Heart left ventricle (tissue), 16 donors: ENCODE data around the gene COMMD1. TPM values are rescaled to one million over a fixed set of nuclear protein-coding genes. Genes with fewer than 3 reads are reported as not detected.

Source experiments
- ATAC-seq, 4 donors: fragments of 200-7000 bp; cut with Tn5 transposase; one replicate each; pipeline ENCODE4 v1.9.1; 2020 to 2022; ENCODE audit warnings: moderate library complexity in 4 of 4, mild to moderate bottlenecking in 3 of 4, moderate number of reproducible peaks in 1 of 4
- DNase-seq, 5 donors: peaks; one replicate each; pipeline ENCODE4 v3.0.0-alpha.2; 2020
- H3K27ac ChIP-seq, 12 donors: fragments of 200-600 bp; sonication (generic) in 4 of 12; one replicate each; pipeline versions ENCODE4 v1.5.0 to v1.8.0; 2016 to 2022; ENCODE audit warnings: mild to moderate bottlenecking in 2 of 12
- H3K27me3 ChIP-seq, 9 donors: fragments of 200-600 bp; sonication (generic) in 2 of 9; one replicate each; pipeline versions ENCODE4 v1.5.1 to v1.8.0; 2016 to 2022; ENCODE audit warnings: mild to moderate bottlenecking in 3 of 9
- H3K36me3 ChIP-seq, 9 donors: fragments of 200-600 bp; sonication (generic) in 2 of 9; one replicate each; pipeline versions ENCODE4 v1.5.0 to v1.8.0; 2018 to 2022; ENCODE audit warnings: mild to moderate bottlenecking in 2 of 9
- H3K4me1 ChIP-seq, 12 donors: fragments of 200-600 bp; sonication (generic) in 4 of 12; one replicate each; pipeline versions ENCODE4 v1.5.0 to v1.8.0; 2016 to 2022; ENCODE audit warnings: mild to moderate bottlenecking in 3 of 12
- H3K4me3 ChIP-seq, 12 donors: fragments of 200-600 bp; sonication (generic) in 4 of 12; one replicate each; pipeline versions ENCODE4 v1.5.0 to v1.8.0; 2017 to 2022; ENCODE audit warnings: mild to moderate bottlenecking in 9 of 12, moderate library complexity in 4 of 12
- H3K9me3 ChIP-seq, 12 donors: fragments of 200-600 bp; sonication (generic) in 4 of 12; one replicate each; pipeline versions ENCODE4 v1.5.0 to v1.8.0; 2016 to 2022; ENCODE audit warnings: mild to moderate bottlenecking in 1 of 12
- POLR2A ChIP-seq, 2 donors: fragments of 450-650 bp; IDR thresholded peaks; one replicate each; pipeline ENCODE4 v1.6.1; 2017; ENCODE audit warnings: antibody characterized with exemption in 2 of 2, mild to moderate bottlenecking in 2 of 2, moderate library complexity in 2 of 2
- WGBS, 4 donors: extraction: QIAGEN DNeasy Blood & Tissue Kit in 2 of 4; methylation state at CpG; one replicate each; pipeline versions ENCODE4 v1.1.5 to v1.1.7; 2013 to 2018; 5-methylcytosine and 5-hydroxymethylcytosine counted together
- intact Hi-C, 10 donors: fragments of 100-400 bp; cut with DNase I; formaldehyde crosslinking; loops; one replicate each; pipeline versions ENCODE4 v1.11.1 to v1.14.2; 2022
- polyA plus RNA-seq, 2 donors: library from polyadenylated mRNA; stranded (reverse); fragments of 200-250 nt; gene quantifications; one replicate each; pipeline ENCODE4 v1.2.3, GENCODE V29; 2013
- total RNA-seq, 9 donors: library from RNA; depleted of rRNA in 2 of 9; stranded (reverse); fragments of >200 nt in 2 of 9; fragmentation: NEBNext Ultra II Directional in 3 of 9; extraction: Animal tissue kit (Norgen Biotek cat#: 25700) in 3 of 9; gene quantifications; one replicate each; pipeline versions ENCODE4 v1.1.0 to v1.2.4, GENCODE V29; 2016 to 2023
- TF ChIP-seq, protein P1 (sequence below), 12 donors: fragments of 200-600 bp; sonication (generic) in 4 of 12; IDR thresholded peaks; one replicate each; pipeline versions ENCODE4 v1.5.0 to v1.8.0; 2018 to 2022; ENCODE audit warnings: antibody characterized with exemption in 12 of 12, mild to moderate bottlenecking in 5 of 12
- donor health status: ischemic (EF 13 %, LVEDD 7.1; RV severe dilation, severe dysfunction).
- donor health status: healthy with polysubstance abuse.
- donor health status: DM: no; HTN: yes; CAD: no.
- donor health status: DM: no; HTN: no; CAD: no.
- donor health status: ischemic (EF 25% LVEDD 6.9; RV normal size, moderate dysfunction).
- donor health status: ischemic (EF 25% LVEDD 5.7; RV mildly dilated, moderate dysfunction).
- donor health status: healthy.
- donor health status: DM: yes; HTN: yes; CAD: no.
- donor health status: ischemic (EF 35%, LVEDD 5.7; RV mildly dilated, moderate dysfunction).
- donor health status: nonischemic (EF 11% LVEDD 7.7; RV severe dilation, severe dysfunction).
- donor health status: DM: yes; HTN: yes; CAD: no.
- donor health status: PGD.
- donor health status: ischemic (EF 29% LVEDD 5.4; RV normal size, mild dysfunction).
- donor health status: nonischemic (EF 23%, LVEDD 6.1; RV moderate dilation, normal function).

COMMD1 gene
- total and polyA plus RNA-seq, 11 donors: 50.1 to 99.5 (median 69.3) TPM

DNA sequence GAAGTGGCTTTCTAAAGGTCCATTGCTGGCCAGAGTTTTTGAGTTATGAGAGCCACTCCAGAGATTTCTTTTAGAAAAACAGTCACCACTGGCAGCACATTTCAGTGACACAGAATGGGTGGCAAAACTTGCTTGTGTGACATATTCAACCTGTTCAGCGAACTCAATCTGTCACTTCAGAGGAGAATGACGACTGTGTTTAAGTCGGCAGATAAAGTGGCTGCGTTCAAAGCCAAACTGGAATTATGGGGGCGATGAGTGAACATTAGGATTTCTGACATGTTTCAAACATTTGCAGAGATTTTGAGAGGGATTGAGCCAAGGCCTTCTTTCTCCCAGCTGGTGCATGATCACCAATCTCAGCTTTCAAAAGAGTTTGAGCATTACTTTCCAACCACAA lies 150.9 kb downstream of the COMMD1 start:
- ATAC-seq: no peak
- 71 to 82% (median 76%) methylated on average over 5 of the region's 5 CpGs for WGBS, 4 donors
- H3K27me3 ChIP-seq: no peaks in the 10 kb centered on the region
- intact Hi-C loops: no loop called here
- peaks cover 0 to 14% (median 0%) of the 10 kb centered on the region in 12 donors for H3K9me3 ChIP-seq
- no peak overlapping the region for H3K27ac ChIP-seq
- no peaks in the 10 kb centered on the region for H3K36me3 ChIP-seq
- peaks cover 0 to 12% (median under 1%) of the 10 kb centered on the region in 12 donors for H3K4me1 ChIP-seq
- TF ChIP-seq POLR2A (IDR thresholded peaks at IDR 0.05): no peak
- TF ChIP-seq, protein P1, sequence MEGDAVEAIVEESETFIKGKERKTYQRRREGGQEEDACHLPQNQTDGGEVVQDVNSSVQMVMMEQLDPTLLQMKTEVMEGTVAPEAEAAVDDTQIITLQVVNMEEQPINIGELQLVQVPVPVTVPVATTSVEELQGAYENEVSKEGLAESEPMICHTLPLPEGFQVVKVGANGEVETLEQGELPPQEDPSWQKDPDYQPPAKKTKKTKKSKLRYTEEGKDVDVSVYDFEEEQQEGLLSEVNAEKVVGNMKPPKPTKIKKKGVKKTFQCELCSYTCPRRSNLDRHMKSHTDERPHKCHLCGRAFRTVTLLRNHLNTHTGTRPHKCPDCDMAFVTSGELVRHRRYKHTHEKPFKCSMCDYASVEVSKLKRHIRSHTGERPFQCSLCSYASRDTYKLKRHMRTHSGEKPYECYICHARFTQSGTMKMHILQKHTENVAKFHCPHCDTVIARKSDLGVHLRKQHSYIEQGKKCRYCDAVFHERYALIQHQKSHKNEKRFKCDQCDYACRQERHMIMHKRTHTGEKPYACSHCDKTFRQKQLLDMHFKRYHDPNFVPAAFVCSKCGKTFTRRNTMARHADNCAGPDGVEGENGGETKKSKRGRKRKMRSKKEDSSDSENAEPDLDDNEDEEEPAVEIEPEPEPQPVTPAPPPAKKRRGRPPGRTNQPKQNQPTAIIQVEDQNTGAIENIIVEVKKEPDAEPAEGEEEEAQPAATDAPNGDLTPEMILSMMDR (IDR thresholded peaks at IDR 0.05): no peak
- no peak for DNase-seq
- H3K4me3 ChIP-seq: no peak overlapping the region

DNA sequence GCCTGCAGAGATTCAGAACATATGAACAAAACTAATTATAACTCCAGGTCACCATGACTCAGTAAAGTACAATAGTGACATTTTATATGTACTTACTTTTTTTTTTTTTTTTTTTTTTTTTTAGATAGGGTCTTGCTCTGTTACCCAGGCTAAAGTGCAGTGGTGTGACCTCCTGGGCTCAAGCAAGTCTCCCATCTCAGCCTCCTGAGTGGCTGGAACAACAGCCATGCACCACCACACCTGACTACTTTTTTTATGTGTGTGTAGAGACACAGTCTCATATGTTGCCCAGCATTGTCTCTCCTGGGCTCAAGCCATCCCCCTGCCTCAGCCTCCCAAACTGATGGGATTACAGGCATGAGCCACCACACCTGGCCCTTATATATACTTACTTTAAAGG lies 159.8 kb downstream of the COMMD1 start:
- TF ChIP-seq, protein P1 (IDR thresholded peaks at IDR 0.05): no peak
- TF ChIP-seq POLR2A (IDR thresholded peaks at IDR 0.05): no peak
- no peaks in the 10 kb centered on the region for H3K4me1 ChIP-seq
- H3K27ac ChIP-seq: no peak overlapping the region
- no peaks in the 10 kb centered on the region for H3K36me3 ChIP-seq
- DNase-seq (no peak), ATAC-seq (no peak)
- H3K9me3 ChIP-seq: peaks cover 0 to 10% (median 0%) of the 10 kb centered on the region in 12 donors
- intact Hi-C loops: no loop called here
- no peaks in the 10 kb centered on the region for H3K27me3 ChIP-seq
- H3K4me3 ChIP-seq: no peak overlapping the region

DNA sequence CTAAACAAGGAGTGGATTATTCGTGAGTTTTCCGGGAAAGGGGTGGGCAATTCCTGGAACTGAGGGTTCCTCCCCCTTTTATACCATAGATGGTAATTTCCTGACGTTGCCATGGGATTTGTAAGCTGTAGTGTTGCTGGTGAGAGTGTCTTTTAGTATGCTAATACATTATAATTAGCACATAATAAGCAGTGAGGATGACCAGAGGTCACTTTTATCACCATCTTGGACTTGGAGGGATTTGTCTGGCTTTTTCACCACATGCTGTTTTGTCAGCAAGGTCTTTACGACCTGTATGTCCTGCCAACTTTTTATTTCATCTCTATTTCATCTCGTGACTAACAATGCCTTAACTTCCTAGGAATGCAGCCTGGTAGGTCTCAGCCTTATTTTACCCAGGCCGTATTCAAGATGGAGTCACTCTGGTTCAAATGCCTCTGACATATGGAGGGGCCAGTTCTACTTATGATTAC lies 165.7 kb downstream of the COMMD1 start:
- TF ChIP-seq, protein P1 (IDR thresholded peaks at IDR 0.05): no peak
- TF ChIP-seq POLR2A (IDR thresholded peaks at IDR 0.05): no peak
- Histone ChIP-seq H3K27me3 (no peaks in the 10 kb centered on the region), H3K27ac (no peak overlapping the region), H3K9me3 (peaks cover 0 to 16% (median 6%) of the 10 kb centered on the region in 12 donors), H3K4me3 (no peak overlapping the region), H3K4me1 (peaks cover 0 to 3% (median 0%) of the 10 kb centered on the region in 12 donors), H3K36me3 (peaks cover 0 to 7% (median 0%) of the 10 kb centered on the region in 9 donors)
- WGBS, 4 donors: 79 to 84% (median 84%) methylated on average over 6 of the region's 6 CpGs
- intact Hi-C loops: no loop called here
- DNase-seq (no peak), ATAC-seq (no peak)

DNA sequence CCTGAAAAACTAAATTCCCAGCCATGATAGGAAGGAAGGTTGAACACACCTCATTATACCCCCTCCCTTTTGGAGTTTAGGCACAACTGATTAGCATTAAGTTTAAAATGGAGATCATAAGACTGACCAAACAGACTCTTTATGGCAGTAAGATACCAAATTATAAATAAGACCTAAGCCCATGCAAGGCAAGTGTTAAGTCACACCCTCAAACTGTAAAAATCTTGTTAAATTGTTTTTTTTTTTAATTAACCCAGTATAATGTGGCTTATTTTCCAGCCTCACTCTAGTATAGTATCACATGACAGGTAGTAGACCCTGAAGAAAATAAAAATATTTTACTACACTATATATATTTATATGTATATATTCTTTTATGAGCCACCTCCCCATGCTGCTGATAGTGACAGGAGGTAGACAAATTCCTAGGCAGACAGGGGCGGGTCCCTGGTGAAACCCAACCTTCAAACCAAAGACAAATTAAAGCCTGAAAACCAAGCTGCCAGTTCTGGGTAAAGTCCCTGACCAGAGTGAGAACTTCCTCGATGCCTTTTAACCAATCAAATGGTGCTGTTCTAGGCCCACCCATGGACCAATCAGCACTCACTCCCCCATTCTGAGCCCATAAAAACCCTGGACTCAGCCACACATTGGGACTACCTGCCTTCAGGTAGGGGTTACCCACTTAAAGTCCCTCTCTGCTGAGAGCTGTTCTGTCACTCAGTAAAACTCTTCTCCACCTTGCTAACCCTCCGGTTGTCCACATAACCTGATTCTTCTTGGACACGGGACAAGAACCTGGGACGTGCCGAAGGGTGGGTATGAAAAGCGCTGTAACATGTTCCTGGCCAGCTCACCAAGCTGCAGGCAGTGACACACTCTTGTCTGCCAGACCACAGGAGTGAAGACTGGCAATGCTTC lies 166.5 kb downstream of the COMMD1 start:
- 97 to 99% (median 98%) methylated on average over 7 of the region's 7 CpGs for WGBS, 4 donors
- TF ChIP-seq, protein P1 (IDR thresholded peaks at IDR 0.05): no peak
- TF ChIP-seq POLR2A (IDR thresholded peaks at IDR 0.05): no peak
- intact Hi-C loops: no loop called here
- H3K27ac ChIP-seq: no peak overlapping the region
- H3K4me3 ChIP-seq: no peak overlapping the region
- peaks cover 0 to 16% (median 6%) of the 10 kb centered on the region in 12 donors for H3K9me3 ChIP-seq
- ATAC-seq: no peak
- no peak for DNase-seq
- peaks cover 0 to 7% (median 0%) of the 10 kb centered on the region in 9 donors for H3K36me3 ChIP-seq
- H3K27me3 ChIP-seq: no peaks in the 10 kb centered on the region
- peaks cover 0 to 9% (median 3%) of the 10 kb centered on the region in 12 donors for H3K4me1 ChIP-seq
